ENCODE results near the gene UBTD1. TPM values are rescaled to one million over a fixed set of nuclear protein-coding genes. Genes with fewer than 3 reads are reported as not detected.
A peak's percentile ranks its signal among the peaks of the same experiment; 100 is the strongest.

Gene UBTD1
- total and polyA plus RNA-seq, 10 of the 15 experiments (the other 5 are each of a cell fraction or from before 2014, with no cell fraction given) = 0.04 to 1.5 (median 1.2) TPM; not detected in 1

- DNase-seq (ENCODE audit: low read depth, low spot score) (no peak), FAIRE-seq (no peak), ATAC-seq (no peak)
- Histone ChIP-seq H3K27ac (ENCODE audit: control insufficient read depth, insufficient read depth) (no peak overlapping the region), H3K9ac (ENCODE audit: control insufficient read depth, insufficient read depth, low read length) (no peak overlapping the region), H3K4me1 (ENCODE audit: control insufficient read depth, insufficient read depth, low read length) (no peaks in the 10 kb centered on the region), H3K9me3 (replicated peaks; ENCODE audit: control insufficient read depth, insufficient read depth, low read length) (no peaks in the 10 kb centered on the region), H3K4me2 (ENCODE audit: control insufficient read depth, insufficient read depth) (no peak overlapping the region), H3K79me2 (ENCODE audit: control insufficient read depth, insufficient read depth, low read length) (peaks cover 3% of the 10 kb centered on the region; the same call in 1 of the 2 replicates), H4K20me1 (ENCODE audit: control insufficient read depth, insufficient read depth) (no peaks in the 10 kb centered on the region), H3K36me3 (ENCODE audit: control insufficient read depth in 2 of 2, insufficient read depth in 2 of 2, low read length in 1 of 2) (peaks cover 11 to 26% of the 10 kb centered on the region in 2 experiments), H2AFZ (ENCODE audit: control insufficient read depth, low read depth, low read length) (no peak overlapping the region), H3K4me3 (no peak overlapping the region), H3K27me3 (replicated peaks in 1 of 2; ENCODE audit: control insufficient read depth in 2 of 2, insufficient read depth in 2 of 2, low read length in 1 of 2) (no peaks in the 10 kb centered on the region)
- ChIA-PET RAD21 (ENCODE audit: unreplicated experiment) (no interaction called here), SMC1A (ENCODE audit: uncharacterized antibody, unreplicated experiment) (no interaction called here), CTCF (no interaction called here), POLR2A (no interaction called here)
- no TSS peak for BruUV-seq (replicated peaks)
- TF ChIP-seq PKNOX1 (IDR thresholded peaks at IDR 0.05) = peak; percentile 44
- no peak for TF ChIP-seq RUNX3 (IDR thresholded peaks at IDR 0.05; ENCODE audit: low read length)
- TF ChIP-seq YY1 (IDR thresholded peaks at IDR 0.05; ENCODE audit: low read depth, low read length) = peak; percentile 40; the same call in 1 of the 2 replicates
- TF ChIP-seq BCLAF1 (IDR thresholded peaks at IDR 0.05) = no peak
- in situ Hi-C loops (cut with MboI) (no loop called here), intact Hi-C loops (cut with micrococcal nuclease; ENCODE audit: unreplicated experiment) (no loop called here)
- 92% methylated on average over 9 of the region's 9 CpGs for WGBS (ENCODE audit: insufficient coverage, insufficient replicate concordance, low lambda C conversion rate, missing lambda C conversion rate)
Measured at GRCh38 chr10:97479939-97480338, 18.8 kb upstream of the UBTD1 start.

All from GM12878 (cell line).